VCaP (cell line): ENCODE data around the gene ZBTB7C.

Source experiments
- H3K27ac ChIP-seq: fragments of 450-650 bp; 2 replicates; pipeline ENCODE4 v1.5.1; 2017
- CTCF ChIP-seq: fragments of 450-650 bp; conservative IDR thresholded peaks from 2 replicates; pipeline ENCODE4 v1.5.1; 2017; ENCODE audit warnings: mild to moderate bottlenecking, moderate library complexity

The ZBTB7C gene

GRCh38 chr18:48149020-48149685 is 260.0 kb downstream of the ZBTB7C start:
- no peak for TF ChIP-seq CTCF
- H3K27ac ChIP-seq: no peak overlapping the region

- H3K27ac ChIP-seq: no peak overlapping the region
- TF ChIP-seq CTCF: no peak
These were observed 266.2 kb downstream of the ZBTB7C start for GRCh38 chr18:48142994-48143393.

- H3K27ac ChIP-seq: no peak overlapping the region
- no peak for TF ChIP-seq CTCF
These were observed 266.8 kb downstream of the ZBTB7C start for GRCh38 chr18:48142353-48142752.

GRCh38 chr18:48140731-48141130 is 268.5 kb downstream of the ZBTB7C start:
- no peak for TF ChIP-seq CTCF
- no peak overlapping the region for H3K27ac ChIP-seq

- H3K27ac ChIP-seq: peak overlapping the region; percentile 44
- no peak for TF ChIP-seq CTCF
These were observed 269.5 kb downstream of the ZBTB7C start for GRCh38 chr18:48139431-48140347.

GRCh38 chr18:48138660-48139430 is 270.3 kb downstream of the ZBTB7C start:
- peak overlapping the region; percentile 44; the same call in 1 of the 2 replicates for H3K27ac ChIP-seq
- no peak for TF ChIP-seq CTCF

- no peak for TF ChIP-seq CTCF
- H3K27ac ChIP-seq: no peak overlapping the region
These were observed 271.0 kb downstream of the ZBTB7C start for GRCh38 chr18:48138210-48138609.
